GM19455 (cell line): ENCODE results near the gene DONSON.

Experiments
- ATAC-seq: cut with Tn5 transposase; IDR thresholded peaks from one replicate; pipeline ENCODE4 v1.9.1; 2021; ENCODE audit not compliant: unreplicated experiment

The DONSON gene

DNA sequence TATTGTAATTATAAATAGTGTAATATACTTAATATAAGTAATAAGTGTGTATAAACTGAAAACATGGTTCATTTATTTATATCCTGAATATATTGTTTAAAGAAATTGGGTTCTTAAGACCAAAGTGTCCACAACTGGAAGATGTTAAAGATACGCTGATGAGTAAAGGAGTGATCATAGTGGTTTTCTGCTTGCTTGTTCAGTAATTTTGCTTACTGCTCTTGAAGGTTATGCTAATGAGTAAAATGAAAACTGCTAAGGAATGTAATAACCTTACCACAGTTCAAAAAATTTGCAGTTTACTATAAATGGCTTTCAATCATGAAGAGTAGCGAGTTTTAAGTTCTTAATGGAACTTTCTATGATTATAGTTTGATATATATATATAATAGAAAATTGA is 22.0 kb downstream of the DONSON start:
- ATAC-seq = no peak

- no peak for ATAC-seq
These were observed 26.1 kb downstream of the DONSON start for GRCh38 chr21:33562389-33562788.

DNA sequence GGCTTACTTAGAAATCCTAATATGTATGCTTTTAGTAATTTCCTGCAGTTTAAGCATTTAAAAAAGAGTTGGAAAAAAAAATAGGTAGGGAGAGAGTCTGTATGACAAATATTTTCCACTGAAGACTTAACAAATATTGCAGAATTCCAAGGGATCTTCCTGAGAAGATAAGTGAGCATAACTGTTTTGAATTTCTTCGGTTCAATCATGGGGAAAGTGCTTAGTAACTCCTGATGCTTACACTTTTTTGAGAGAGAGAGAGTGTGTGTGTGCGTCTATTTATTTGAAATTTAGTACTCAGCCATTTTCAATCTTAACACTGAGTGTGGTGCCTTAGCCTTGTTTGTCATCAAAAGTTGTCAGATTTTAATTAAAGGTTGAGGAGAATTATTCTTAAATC is 27.1 kb downstream of the DONSON start:
- ATAC-seq = no peak

DNA sequence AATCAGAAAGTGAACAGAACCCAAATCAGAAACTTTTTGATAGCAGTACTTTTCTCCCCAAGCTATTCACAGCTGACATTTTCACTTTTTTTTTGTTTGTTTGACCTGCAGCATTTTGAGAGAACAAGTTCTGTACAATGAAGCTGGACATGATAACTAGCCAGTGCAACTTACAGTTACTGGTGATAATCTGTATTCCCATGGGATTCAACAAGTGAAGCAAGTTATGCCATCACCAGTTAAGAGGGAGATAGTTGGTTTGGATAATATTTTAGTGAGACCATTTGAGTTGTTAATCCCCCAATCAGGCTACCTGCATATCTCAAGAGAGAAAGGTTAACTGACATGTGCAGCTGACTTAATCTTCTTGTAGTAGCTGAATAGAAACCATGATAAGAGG is 27.5 kb downstream of the DONSON start:
- no peak for ATAC-seq

DNA sequence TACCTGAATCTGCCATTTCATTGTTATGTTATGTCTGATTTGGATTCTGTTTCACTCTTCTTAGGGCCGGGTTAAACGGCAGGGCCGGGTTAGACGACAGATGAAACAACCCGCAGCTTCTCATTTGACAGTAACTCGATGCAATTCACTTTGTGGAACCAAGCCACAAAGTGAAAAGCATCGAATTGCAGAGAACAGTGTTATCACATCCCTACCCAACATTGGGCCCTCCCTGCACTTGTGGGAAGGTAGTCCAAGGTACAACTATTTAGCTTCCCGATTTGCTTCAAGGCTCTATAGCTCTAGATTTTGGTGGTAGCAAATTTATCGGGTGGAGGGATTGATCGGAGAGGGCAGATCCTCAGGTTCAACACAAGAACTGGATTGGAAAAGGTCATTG is 28.7 kb downstream of the DONSON start:
- ATAC-seq = no peak

- no peak for ATAC-seq
These were observed 29.6 kb downstream of the DONSON start for GRCh38 chr21:33558777-33559421.

GRCh38 chr21:33557447-33557846 is 31.0 kb downstream of the DONSON start:
- ATAC-seq = no peak

DNA sequence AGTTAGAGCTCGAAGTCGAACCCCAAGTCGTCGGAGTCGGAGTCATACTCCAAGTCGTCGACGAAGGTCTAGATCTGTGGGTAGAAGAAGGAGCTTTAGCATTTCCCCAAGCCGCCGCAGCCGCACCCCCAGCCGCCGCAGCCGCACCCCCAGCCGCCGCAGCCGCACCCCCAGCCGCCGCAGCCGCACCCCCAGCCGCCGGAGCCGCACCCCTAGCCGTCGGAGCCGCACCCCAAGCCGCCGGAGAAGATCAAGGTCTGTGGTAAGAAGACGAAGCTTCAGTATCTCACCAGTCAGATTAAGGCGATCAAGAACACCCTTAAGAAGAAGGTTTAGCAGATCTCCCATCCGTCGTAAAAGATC is 33.5 kb downstream of the DONSON start:
- ATAC-seq = no peak

DNA sequence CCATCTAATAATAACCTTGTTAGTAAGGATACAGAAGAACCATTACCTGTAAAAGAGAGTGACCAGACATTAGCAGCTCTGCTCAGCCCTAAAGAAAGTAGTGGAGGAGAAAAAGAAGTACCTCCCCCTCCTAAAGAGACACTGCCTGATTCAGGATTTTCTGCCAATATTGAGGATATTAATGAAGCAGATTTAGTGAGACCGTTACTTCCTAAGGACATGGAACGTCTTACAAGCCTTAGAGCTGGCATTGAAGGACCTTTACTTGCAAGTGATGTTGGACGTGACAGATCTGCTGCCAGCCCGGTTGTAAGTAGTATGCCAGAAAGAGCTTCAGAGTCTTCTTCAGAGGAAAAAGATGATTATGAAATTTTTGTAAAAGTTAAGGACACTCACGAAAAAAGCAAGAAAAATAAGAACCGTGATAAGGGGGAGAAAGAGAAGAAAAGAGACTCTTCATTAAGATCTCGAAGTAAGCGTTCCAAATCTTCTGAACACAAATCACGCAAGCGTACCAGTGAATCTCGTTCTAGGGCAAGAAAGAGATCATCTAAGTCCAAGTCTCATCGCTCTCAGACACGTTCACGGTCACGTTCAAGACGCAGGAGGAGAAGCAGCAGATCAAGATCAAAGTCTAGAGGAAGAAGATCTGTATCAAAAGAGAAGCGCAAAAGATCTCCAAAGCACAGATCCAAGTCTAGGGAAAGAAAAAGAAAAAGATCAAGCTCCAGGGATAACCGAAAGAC is 34.1 kb downstream of the DONSON start:
- ATAC-seq = no peak

- ATAC-seq = no peak
These were observed 35.4 kb downstream of the DONSON start for GRCh38 chr21:33552999-33553598.

DNA sequence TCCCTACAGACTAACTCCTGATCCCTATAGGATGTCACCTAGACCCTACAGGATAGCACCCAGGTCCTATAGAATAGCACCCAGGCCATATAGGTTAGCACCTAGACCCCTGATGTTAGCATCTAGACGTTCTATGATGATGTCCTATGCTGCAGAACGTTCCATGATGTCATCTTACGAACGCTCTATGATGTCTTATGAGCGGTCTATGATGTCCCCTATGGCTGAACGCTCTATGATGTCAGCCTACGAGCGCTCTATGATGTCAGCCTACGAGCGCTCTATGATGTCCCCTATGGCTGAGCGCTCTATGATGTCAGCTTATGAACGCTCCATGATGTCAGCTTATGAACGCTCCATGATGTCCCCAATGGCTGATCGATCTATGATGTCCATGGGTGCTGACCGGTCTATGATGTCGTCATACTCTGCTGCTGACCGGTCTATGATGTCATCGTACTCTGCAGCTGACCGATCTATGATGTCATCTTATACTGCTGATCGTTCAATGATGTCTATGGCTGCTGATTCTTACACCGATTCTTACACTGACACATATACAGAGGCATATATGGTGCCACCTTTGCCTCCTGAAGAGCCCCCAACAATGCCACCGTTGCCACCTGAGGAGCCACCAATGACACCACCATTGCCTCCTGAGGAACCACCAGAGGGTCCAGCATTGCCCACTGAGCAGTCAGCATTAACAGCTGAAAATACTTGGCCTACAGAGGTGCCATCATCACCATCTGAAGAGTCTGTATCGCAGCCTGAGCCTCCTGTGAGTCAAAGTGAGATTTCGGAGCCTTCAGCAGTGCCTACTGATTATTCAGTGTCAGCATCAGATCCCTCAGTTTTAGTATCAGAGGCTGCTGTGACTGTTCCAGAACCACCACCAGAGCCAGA is 36.1 kb downstream of the DONSON start:
- ATAC-seq = no peak

DNA sequence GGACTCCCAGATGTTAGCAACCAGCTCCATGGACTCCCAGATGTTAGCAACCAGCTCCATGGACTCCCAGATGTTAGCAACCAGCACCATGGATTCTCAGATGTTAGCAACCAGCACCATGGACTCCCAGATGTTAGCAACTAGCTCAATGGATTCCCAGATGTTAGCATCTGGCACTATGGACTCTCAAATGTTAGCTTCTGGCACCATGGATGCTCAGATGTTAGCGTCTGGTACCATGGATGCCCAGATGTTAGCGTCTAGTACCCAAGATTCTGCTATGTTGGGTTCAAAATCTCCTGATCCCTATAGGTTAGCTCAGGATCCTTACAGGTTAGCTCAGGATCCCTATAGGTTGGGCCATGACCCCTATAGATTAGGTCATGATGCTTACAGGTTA is 36.8 kb downstream of the DONSON start:
- ATAC-seq = no peak

DNA sequence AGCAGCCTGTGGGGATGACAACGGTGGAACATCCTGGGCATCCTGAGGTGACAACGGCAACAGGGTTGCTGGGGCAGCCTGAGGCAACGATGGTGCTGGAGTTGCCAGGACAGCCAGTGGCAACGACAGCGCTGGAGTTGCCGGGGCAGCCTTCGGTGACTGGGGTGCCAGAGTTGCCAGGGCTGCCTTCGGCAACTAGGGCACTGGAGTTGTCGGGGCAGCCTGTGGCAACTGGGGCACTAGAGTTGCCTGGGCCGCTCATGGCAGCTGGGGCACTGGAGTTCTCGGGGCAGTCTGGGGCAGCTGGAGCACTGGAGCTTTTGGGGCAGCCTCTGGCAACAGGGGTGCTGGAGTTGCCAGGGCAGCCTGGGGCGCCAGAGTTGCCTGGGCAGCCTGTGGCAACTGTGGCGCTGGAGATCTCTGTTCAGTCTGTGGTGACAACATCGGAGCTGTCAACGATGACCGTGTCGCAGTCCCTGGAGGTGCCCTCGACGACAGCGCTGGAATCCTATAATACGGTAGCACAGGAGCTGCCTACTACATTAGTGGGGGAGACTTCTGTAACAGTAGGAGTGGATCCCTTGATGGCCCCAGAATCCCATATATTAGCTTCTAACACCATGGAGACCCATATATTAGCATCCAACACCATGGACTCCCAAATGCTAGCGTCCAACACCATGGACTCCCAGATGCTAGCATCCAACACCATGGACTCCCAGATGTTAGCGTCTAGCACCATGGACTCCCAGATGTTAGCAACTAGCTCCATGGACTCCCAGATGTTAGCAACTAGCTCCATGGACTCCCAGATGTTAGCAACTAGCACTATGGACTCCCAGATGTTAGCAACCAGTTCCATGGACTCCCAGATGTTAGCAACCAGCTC is 37.5 kb downstream of the DONSON start:
- ATAC-seq = no peak

GRCh38 chr21:33549848-33550771 is 38.4 kb downstream of the DONSON start:
- no peak for ATAC-seq

- ATAC-seq = no peak
These were observed 42.4 kb downstream of the DONSON start for GRCh38 chr21:33546086-33546485.

DNA sequence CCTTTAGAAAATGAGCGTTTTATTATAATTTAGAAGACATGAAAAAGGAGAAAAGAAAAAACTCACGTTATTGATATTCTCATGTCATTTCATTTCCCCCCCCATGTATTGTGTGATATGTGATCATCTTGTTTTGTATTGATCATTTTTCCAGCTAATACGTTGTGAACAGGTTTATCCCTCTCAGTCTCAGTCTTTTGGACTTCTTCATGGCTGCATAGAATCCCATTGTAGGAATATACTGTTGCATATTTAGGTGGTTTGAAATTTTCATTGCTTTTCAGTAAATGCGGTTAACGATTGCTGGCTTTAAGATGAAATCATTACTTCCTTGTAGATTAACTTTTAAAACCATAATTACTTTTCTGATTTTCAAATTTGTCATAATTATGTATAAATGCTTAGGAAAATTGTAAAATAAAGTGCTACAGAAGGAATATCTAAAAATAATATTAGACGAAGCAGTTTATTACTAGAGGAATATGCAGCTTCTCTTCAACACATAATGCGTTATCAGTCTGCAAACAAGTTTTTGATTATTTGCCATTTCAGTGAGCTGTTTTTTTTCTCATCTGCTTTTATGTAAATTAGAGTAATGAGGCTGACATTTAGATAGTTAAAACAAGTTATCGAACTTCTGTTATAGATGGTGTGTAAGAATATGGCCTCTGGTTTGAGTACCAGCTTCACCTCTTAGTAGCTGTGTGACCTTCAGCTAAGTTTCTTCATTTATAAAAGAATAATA is 43.9 kb downstream of the DONSON start:
- ATAC-seq = no peak

- ATAC-seq = no peak
These were observed 44.9 kb downstream of the DONSON start for GRCh38 chr21:33543505-33544129.
